Prostate gland (tissue), 2 donors: ENCODE measurements around the gene ENTPD7. TPM values are rescaled to one million over a fixed set of nuclear protein-coding genes. Genes with fewer than 3 reads are reported as not detected.
"Not testable (repeated sequence)": the region's sequence is repeated elsewhere in the genome, so short reads cannot be mapped to it uniquely, and the experiment has no call there.

ENCODE experiments used
- DNase-seq: peaks from one replicate; pipeline ENCODE4 v3.0.0-alpha.2; 2019; ENCODE audit warnings: low spot score
- H3K27ac ChIP-seq, 2 donors: fragments of 200-600 bp; sonication (generic); 2 replicates each; pipeline ENCODE4 v1.5.1; 2017 to 2019
- H3K27me3 ChIP-seq: fragments of 200-600 bp; sonication (generic); replicated peaks from 2 replicates; pipeline ENCODE4 v1.5.1; 2019; ENCODE audit not compliant: insufficient read depth
- H3K36me3 ChIP-seq, 2 donors: fragments of 200-600 bp; sonication (generic); 1 replicate in 1 of 2; 2 replicates in 1 of 2; pipeline versions ENCODE4 v1.5.1 to v1.8.1; 2017 to 2019
- H3K4me1 ChIP-seq: fragments of 200-600 bp; sonication (generic); replicated peaks from 2 replicates; pipeline ENCODE4 v1.5.1; 2019
- H3K4me3 ChIP-seq, 2 donors: fragments of 200-600 bp; sonication (generic); 2 replicates each; pipeline ENCODE4 v1.5.1; 2017 to 2019
- H3K9me3 ChIP-seq: fragments of 200-600 bp; sonication (generic); 2 replicates; pipeline ENCODE4 v1.5.1; 2017
- CTCF ChIP-seq, 4 experiments: fragments of 200-600 bp in 2 of 4; fragments of 450-650 bp in 2 of 4; sonication (generic) in 2 of 4; IDR thresholded peaks; 1 replicate in 3 of 4; 2 replicates in 1 of 4; pipeline ENCODE4 v1.5.1; 2016 to 2019; ENCODE audit warnings: antibody characterized with exemption in 4 of 4, mild to moderate bottlenecking in 2 of 4, moderate library complexity in 2 of 4
- POLR2A ChIP-seq: fragments of 450-650 bp; IDR thresholded peaks from one replicate; pipeline ENCODE4 v1.6.1; 2016; ENCODE audit warnings: antibody characterized with exemption, mild to moderate bottlenecking
- POLR2AphosphoS5 ChIP-seq: sonication (generic); formaldehyde crosslinking; IDR thresholded peaks from one replicate; pipeline ENCODE4 v1.6.1; 2017; ENCODE audit warnings: antibody characterized with exemption
- WGBS: methylation state at CpG from one replicate; pipeline ENCODE4 v1.1.5; 2018; 5-methylcytosine and 5-hydroxymethylcytosine counted together
- intact Hi-C: fragments of 100-400 bp; cut with DNase I; formaldehyde crosslinking; loops from one replicate; pipeline ENCODE4 v1.14.2; 2022
- total RNA-seq, 2 donors: library from RNA; depleted of rRNA; stranded (reverse); fragments of >200 nt; gene quantifications; one replicate each; pipeline ENCODE4 v1.1.0, GENCODE V29; 2016

ENTPD7 gene
- total RNA-seq, 2 donors from 2014 or later, result 8.1 to 17.4 TPM

GRCh38 chr10:99742254-99742653, 82.9 kb downstream of the ENTPD7 start:
- Histone ChIP-seq H3K27ac (no peak overlapping the region), H3K4me1 (no peaks in the 10 kb centered on the region), H3K27me3 (no peaks in the 10 kb centered on the region), H3K4me3 (no peak overlapping the region), H3K36me3 (peaks cover 2 to 4% of the 10 kb centered on the region in 2 donors), H3K9me3 (no peaks in the 10 kb centered on the region)
- intact Hi-C loops, result no loop called here
- TF ChIP-seq CTCF (IDR thresholded peaks at IDR 0.05) (no peak), POLR2A (no peak), POLR2AphosphoS5 (no peak)
- DNase-seq, result no peak

- H3K9me3 ChIP-seq, result no peaks in the 10 kb centered on the region
- TF ChIP-seq POLR2A (no peak), POLR2AphosphoS5 (no peak), CTCF (IDR thresholded peaks at IDR 0.05) (no peak)
- no peaks in the 10 kb centered on the region for H3K27me3 ChIP-seq
- no peaks in the 10 kb centered on the region for H3K4me1 ChIP-seq
- no peak for DNase-seq
- intact Hi-C loops, result no loop called here
- WGBS, result 41% methylated on average over 2 of the region's 2 CpGs
- no peak overlapping the region for H3K27ac ChIP-seq
- peaks cover 2 to 4% of the 10 kb centered on the region in 2 donors for H3K36me3 ChIP-seq
- no peak overlapping the region for H3K4me3 ChIP-seq
These were observed 83.4 kb downstream of the ENTPD7 start for GRCh38 chr10:99742701-99743100.

- no peaks in the 10 kb centered on the region for H3K27me3 ChIP-seq
- H3K9me3 ChIP-seq, result no peaks in the 10 kb centered on the region
- H3K4me1 ChIP-seq, result no peaks in the 10 kb centered on the region
- WGBS, result 70% methylated on average over 3 of the region's 3 CpGs
- no peak overlapping the region for H3K4me3 ChIP-seq
- no peak overlapping the region for H3K27ac ChIP-seq
- intact Hi-C loops, result no loop called here
- no peak for DNase-seq
- peaks cover 2 to 4% of the 10 kb centered on the region in 2 donors for H3K36me3 ChIP-seq
- TF ChIP-seq POLR2A, result no peak
- no peak for TF ChIP-seq POLR2AphosphoS5
- TF ChIP-seq CTCF (IDR thresholded peaks at IDR 0.05), result no peak
These were observed 84.5 kb downstream of the ENTPD7 start for GRCh38 chr10:99743841-99744240.

GRCh38 chr10:99746166-99746565, 86.9 kb downstream of the ENTPD7 start:
- intact Hi-C loops, H3K4me3 ChIP-seq, DNase-seq, H3K36me3 ChIP-seq, H3K9me3 ChIP-seq, H3K4me1 ChIP-seq, H3K27me3 ChIP-seq, H3K27ac ChIP-seq: not testable (repeated sequence)
- WGBS, result 87% methylated on average over 2 of the region's 2 CpGs

GRCh38 chr10:99748823-99749451, 89.6 kb downstream of the ENTPD7 start:
- TF ChIP-seq POLR2AphosphoS5, result no peak
- TF ChIP-seq CTCF (IDR thresholded peaks at IDR 0.05), result no peak
- TF ChIP-seq POLR2A, result no peak
- Histone ChIP-seq H3K4me1 (no peaks in the 10 kb centered on the region), H3K9me3 (no peaks in the 10 kb centered on the region), H3K27ac (no peak overlapping the region), H3K4me3 (no peak overlapping the region), H3K36me3 (peaks cover 0 to 6% of the 10 kb centered on the region in 2 donors), H3K27me3 (no peaks in the 10 kb centered on the region)
- intact Hi-C loops, result no loop called here
- 68% methylated on average over 2 of the region's 2 CpGs for WGBS
- DNase-seq, result no peak
